ENCODE data around the gene KRT86.
A peak's percentile ranks its signal among the peaks of the same experiment; 100 is the strongest.

Gene KRT86

GRCh38 chr12:52305921-52306705 is 31.7 kb downstream of the KRT86 start:
- H3K27me3 Mint-ChIP-seq (ENCODE audit: low read depth) = peaks cover 67% of the 10 kb centered on the region
- H3K9me3 Mint-ChIP-seq = no peaks in the 10 kb centered on the region
- H3K27ac Mint-ChIP-seq = no peak overlapping the region
- H3K4me3 Mint-ChIP-seq = no peak overlapping the region
- H3K36me3 Mint-ChIP-seq (ENCODE audit: low read depth) = no peaks in the 10 kb centered on the region
- peaks cover 19% of the 10 kb centered on the region for H3K4me1 Mint-ChIP-seq
- peak in 2 of 3 experiments; percentile 13 to 15 for TF ChIP-seq CTCF (IDR thresholded peaks at IDR 0.05; ENCODE audit: unreplicated experiment in 3 of 3)

GRCh38 chr12:52306731-52307130 is 32.3 kb downstream of the KRT86 start:
- Mint-ChIP-seq H3K36me3 (ENCODE audit: low read depth) (no peaks in the 10 kb centered on the region), H3K27me3 (ENCODE audit: low read depth) (peaks cover 67% of the 10 kb centered on the region), H3K9me3 (no peaks in the 10 kb centered on the region), H3K27ac (no peak overlapping the region), H3K4me1 (peaks cover 23% of the 10 kb centered on the region), H3K4me3 (peak overlapping the region in 2 of 3 experiments; percentile 29)
- TF ChIP-seq CTCF (IDR thresholded peaks at IDR 0.05; ENCODE audit: unreplicated experiment in 3 of 3) = no peak

GRCh38 chr12:52307836-52308805 is 33.7 kb downstream of the KRT86 start:
- H3K27ac Mint-ChIP-seq = peak overlapping the region in 2 of 3 experiments; percentile 6 to 70
- peak in 1 of 3 experiments; percentile 21 for TF ChIP-seq CTCF (IDR thresholded peaks at IDR 0.05; ENCODE audit: unreplicated experiment in 3 of 3)

DNA sequence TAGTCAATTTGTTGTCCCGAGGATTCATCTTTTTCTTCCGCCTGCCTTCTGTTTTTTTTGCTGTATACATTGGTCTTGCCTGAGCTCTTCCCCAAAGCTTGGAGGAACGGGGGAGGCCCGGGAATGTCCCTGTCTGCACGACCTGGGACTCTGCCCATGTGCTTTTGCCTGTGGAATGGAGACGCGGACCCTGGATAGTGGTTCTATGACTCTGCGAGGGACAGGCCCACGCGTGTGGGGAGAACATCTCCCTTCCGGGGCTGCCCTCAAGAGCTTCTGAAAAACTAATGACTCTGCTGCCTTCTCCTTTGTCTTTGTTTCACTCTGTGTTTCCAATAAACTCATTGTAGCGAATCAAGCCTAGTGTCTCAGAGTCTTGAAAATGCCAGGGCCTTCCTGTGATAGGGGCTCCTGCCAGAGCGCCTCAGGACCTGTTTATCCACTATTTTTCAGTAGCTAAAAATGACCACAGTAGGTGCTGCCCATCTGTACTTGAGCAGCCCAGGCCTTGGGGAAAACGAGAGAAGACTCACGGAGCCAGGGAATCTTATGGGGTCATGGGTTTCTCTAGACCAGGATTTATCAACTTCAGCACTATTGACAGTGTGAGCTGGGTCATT is 34.5 kb downstream of the KRT86 start:
- TF ChIP-seq CTCF (IDR thresholded peaks at IDR 0.05; ENCODE audit: unreplicated experiment in 3 of 3) = no peak
- Mint-ChIP-seq H3K27ac (peak overlapping the region; percentile 6 to 76 (median 66)), H3K4me1 (peaks cover 24% of the 10 kb centered on the region), H3K4me3 (peak overlapping the region; percentile 66 to 74 (median 73)), H3K9me3 (no peaks in the 10 kb centered on the region), H3K36me3 (ENCODE audit: low read depth) (no peaks in the 10 kb centered on the region), H3K27me3 (ENCODE audit: low read depth) (peaks cover 79% of the 10 kb centered on the region)

More at GRCh38 chr12:52307836-52308805, 33.7 kb downstream of the KRT86 start:
- H3K4me3 Mint-ChIP-seq = peak overlapping the region; percentile 73 to 78 (median 74)
- H3K9me3 Mint-ChIP-seq = no peaks in the 10 kb centered on the region
- peaks cover 24% of the 10 kb centered on the region for H3K4me1 Mint-ChIP-seq
- no peaks in the 10 kb centered on the region for H3K36me3 Mint-ChIP-seq (ENCODE audit: low read depth)
- peaks cover 75% of the 10 kb centered on the region for H3K27me3 Mint-ChIP-seq (ENCODE audit: low read depth)

DNA sequence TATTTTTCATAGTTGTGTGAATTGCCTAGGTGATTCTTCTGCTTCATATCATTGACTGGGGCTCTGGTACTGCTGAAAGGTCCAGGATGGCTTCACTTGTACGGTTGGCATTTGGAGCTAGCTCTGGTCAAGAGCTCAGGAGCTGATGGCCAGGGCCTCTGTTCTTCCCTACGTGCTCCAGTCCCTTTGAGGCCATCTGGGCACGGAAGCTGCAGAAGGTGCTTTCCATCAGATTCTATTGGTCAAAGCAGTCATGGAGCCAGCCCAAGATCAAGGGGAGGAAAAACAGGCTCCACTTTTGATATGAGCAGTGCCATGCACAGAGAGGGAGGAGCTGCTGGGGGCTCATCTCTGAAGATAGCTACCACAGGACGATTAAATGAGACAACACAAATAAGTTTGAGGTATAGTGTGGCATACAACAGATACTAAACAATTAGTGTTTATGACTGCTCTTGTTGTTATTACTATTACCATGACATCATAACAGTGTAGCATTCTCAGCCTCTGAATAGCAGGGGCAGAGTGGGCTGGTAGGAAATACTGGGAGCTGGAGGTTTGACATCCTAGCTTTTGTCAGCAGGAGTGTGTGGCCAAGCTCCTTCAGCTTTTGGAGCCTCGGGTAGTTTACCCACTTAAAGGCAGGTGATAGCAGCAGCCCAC is 36.3 kb downstream of the KRT86 start:
- TF ChIP-seq CTCF (IDR thresholded peaks at IDR 0.05; ENCODE audit: unreplicated experiment in 3 of 3) = no peak

More for the DNA sequence above, 36.3 kb downstream of the KRT86 start:
- Mint-ChIP-seq H3K27ac (no peak overlapping the region), H3K4me3 (no peak overlapping the region), H3K36me3 (ENCODE audit: low read depth) (no peaks in the 10 kb centered on the region), H3K4me1 (peaks cover 24% of the 10 kb centered on the region), H3K9me3 (no peaks in the 10 kb centered on the region), H3K27me3 (ENCODE audit: low read depth) (peaks cover 68% of the 10 kb centered on the region)
